HG03565 (cell line): Measurements from ENCODE around the gene COBLL1.

Source experiments
- ATAC-seq: cut with Tn5 transposase; IDR thresholded peaks from one replicate; pipeline ENCODE4 v1.9.1; 2021; ENCODE audit warnings: mild to moderate bottlenecking, moderate library complexity; ENCODE audit not compliant: unreplicated experiment

The COBLL1 gene

DNA sequence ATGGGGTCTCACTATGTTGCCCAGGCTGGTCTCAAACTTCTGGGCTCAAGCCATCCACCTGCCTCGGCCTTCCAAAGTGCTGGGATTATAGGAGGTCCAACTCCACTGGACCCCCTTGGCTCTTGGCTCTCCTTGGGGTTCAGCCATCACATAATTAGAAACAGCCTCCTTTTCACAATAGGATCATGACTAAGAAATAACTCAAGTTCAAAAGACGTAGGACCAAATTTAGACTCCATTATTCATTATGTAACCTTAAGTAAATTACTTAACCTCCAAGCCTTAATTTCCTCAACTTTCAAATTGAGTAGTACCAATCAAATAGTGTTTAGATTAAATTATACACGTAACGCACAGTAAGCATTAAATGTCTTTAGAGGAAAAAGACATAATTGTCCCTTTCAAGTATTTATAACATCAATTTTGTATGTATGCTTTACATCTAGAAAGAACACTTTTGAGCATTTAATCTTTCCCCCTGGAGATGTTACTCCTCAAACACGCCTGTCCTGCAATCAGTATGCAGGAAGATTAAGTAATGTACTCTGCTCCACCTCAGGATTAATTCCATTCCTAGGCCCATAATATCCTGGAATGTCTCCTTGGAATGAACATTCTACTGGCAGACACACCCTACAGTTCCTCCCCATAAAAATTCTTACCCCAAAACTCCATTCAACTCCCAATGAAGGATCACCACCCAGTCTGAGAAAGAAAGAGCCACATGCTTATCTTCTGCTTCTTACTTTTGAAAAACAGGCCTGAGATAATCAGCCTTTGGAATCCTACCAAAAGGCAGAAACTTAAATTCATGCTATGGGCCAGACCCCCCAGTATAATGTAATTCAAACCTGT lies 49.1 kb downstream of the COBLL1 start:
- no peak for ATAC-seq

DNA sequence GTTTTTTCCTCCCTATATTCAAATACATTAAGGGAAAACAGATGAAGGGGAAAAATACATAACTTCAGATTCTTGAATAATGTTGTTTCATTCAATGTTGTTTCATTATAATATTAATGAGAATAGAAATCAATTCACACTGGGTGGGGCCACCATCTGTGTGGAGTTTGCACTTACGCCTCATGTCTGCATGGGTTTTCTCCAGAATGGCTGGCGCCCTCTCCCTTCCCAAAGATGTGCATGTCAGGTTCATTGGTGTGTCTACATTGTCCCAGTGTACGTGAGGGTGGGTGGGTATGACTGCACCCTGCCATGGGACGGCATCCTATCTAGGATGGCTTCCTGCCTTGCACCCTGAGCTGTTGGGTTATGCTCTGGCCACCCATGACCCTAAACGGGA lies 51.7 kb downstream of the COBLL1 start:
- ATAC-seq = no peak

GRCh38 chr2:164786787-164787186 lies 54.8 kb downstream of the COBLL1 start:
- ATAC-seq = no peak

- no peak for ATAC-seq
These were observed 56.2 kb downstream of the COBLL1 start for GRCh38 chr2:164785457-164785856.

GRCh38 chr2:164784376-164784775 lies 57.2 kb downstream of the COBLL1 start:
- ATAC-seq = no peak

- no peak for ATAC-seq
These were observed 59.3 kb downstream of the COBLL1 start for GRCh38 chr2:164782323-164782722.

DNA sequence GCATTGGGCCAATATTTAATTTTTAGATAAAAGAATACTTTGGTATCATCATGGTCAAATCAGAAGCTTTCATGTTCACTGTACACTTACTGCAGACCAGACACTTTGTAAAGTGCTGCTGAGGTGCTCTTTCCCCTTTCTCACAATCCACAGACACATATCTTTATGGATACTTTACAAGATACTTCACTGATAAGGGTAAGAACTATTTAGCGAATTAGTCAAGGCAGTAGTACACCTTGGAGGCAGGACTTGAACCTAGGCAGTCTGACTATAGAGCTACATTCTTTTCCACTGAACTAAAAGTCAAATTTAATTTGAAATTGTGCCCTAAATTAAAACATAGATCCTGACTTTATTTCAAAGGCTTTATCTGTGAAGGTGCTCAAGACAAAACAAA lies 60.2 kb downstream of the COBLL1 start:
- ATAC-seq = no peak

GRCh38 chr2:164780611-164781178 lies 60.9 kb downstream of the COBLL1 start:
- ATAC-seq = no peak

- no peak for ATAC-seq
These were observed 62.1 kb downstream of the COBLL1 start for GRCh38 chr2:164779383-164780057.

- ATAC-seq = no peak
These were observed 62.9 kb downstream of the COBLL1 start for GRCh38 chr2:164778723-164779122.

GRCh38 chr2:164777847-164778461 lies 63.7 kb downstream of the COBLL1 start:
- ATAC-seq = no peak

DNA sequence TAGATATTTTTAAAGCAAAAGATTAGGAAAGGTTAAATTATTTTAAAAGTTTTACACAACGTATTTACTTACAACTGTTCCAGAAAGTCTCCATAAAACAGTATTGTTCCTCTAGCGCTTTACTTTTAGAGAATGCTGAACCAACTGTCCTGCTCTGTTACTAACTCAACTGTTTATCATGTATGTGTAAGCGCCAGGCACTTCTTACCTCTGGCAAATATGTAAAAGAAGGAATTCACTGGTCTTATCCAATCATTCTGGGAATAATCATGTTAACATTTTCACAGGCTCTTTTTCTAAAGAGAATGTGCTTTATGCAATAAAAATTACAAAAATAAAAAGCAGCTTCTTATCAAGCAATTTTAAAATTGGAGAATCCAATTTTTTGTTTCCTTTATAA lies 68.0 kb downstream of the COBLL1 start:
- ATAC-seq = no peak

DNA sequence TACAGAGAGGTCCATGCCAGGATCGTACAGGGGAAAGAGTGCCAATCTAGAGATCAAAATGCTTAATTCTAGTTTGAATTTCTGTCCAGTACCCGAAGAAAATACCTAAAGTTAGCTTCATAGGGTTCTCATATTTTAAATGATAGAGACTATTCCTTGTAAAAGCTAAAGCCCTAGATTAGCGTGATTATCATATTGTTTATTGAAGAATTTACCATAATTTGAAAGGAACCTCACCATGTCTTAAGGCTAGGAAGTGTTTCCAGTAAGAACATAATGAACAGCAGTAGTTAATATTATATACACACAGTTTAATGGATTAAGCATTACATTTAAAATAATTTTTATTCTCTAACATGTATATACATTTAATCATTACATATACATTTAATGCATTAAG lies 68.5 kb downstream of the COBLL1 start:
- no peak for ATAC-seq

GRCh38 chr2:164771897-164772296 lies 69.7 kb downstream of the COBLL1 start:
- ATAC-seq = no peak

DNA sequence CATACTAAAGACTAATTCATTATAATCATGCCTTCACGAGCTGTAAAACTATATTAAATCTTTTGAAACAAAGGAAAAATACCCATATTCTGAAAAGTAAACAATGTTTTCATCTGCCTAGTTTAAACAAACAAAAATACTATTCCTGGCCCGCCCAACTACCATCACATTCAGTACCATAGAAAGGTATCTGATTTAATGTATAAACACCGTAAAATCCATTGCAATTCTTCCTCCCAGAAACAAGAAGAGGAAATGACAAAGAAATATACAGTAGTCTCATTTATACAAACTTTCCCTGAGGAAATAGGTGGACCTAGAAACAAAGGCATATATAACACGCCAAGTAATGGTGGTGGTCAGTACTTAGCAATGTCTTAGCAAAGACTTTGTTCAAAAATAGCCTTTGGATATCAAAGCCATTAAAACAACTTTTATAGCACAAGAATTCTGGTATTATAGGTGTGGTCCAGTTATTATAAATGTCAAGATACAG lies 71.2 kb downstream of the COBLL1 start:
- no peak for ATAC-seq

DNA sequence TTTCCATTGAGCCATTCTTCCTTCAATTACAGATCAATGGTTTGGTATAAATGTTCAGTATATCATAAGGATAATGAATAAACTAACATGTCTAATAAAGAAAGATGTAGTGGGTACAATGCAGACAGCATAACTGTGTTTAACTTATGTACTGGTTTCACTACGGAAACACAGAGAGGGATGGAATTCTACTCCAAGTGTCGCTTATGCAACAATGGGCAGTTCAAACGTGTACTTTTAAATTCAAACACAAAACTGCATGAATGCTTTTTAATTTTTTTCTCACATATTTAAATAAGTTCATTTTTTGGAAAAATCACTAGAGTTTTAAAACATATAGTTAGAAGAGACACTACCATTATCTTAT lies 74.7 kb downstream of the COBLL1 start:
- no peak for ATAC-seq

GRCh38 chr2:164766216-164766953 lies 75.2 kb downstream of the COBLL1 start:
- ATAC-seq = no peak

- no peak for ATAC-seq
These were observed 76.6 kb downstream of the COBLL1 start for GRCh38 chr2:164764996-164765395.

DNA sequence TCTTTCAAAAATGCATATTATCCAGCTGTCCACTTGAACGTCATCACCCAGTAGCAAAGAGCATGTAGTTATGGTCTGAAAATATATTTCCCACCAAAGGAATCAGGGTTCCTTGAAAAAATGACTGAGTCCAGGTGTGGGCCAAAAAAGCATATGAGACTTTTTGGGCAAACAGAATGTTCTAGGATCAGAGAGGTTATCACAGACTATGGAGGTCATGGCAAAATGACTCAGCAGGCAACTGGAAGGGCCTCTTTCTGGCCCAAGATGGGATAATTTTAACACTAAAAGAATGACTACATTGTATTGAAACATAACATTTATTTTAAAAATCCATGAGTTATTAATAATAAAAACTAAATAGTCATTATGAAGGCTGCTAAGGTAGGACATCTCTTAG lies 77.1 kb downstream of the COBLL1 start:
- no peak for ATAC-seq

DNA sequence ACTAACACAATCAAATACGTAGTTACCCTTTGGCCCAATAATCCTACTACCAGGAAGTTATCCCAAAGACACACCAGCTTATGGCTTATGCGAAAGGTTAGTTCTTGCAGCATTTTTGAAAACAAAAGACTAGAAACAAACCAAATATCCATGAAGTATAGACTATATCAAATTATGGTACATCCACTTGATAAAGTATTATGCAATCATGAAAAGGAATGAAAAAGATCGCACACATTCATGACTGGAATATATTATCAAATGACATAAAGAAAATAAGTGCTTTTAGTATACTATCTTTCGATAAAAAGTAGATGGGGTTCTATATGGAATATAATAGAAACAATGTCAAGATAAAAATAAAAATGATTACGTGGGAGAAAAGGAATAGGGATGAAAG lies 78.2 kb downstream of the COBLL1 start:
- no peak for ATAC-seq
